GM23248 (cell line): ENCODE results near the gene PID1. TPM values are rescaled to one million over a fixed set of nuclear protein-coding genes. Genes with fewer than 3 reads are reported as not detected.

Source experiments
- DNase-seq: peaks from one replicate; pipeline ENCODE4 v3.0.0-alpha.2; 2015
- H2AFZ ChIP-seq: fragments of 200-600 bp; sonication (generic); 2 replicates; pipeline ENCODE4 v1.6.1; 2016; ENCODE audit warnings: antibody characterized with exemption
- H3F3A ChIP-seq: fragments of 200-600 bp; sonication (generic); 2 replicates; pipeline ENCODE4 v1.6.1; 2016; ENCODE audit warnings: mild to moderate bottlenecking, antibody characterized with exemption, mixed run types; ENCODE audit not compliant: insufficient read depth
- H3K27ac ChIP-seq: fragments of 200-600 bp; sonication (generic); 2 replicates; pipeline ENCODE4 v1.5.1; 2016; ENCODE audit warnings: mild to moderate bottlenecking
- H3K27me3 ChIP-seq: fragments of 200-600 bp; sonication (generic); replicated peaks from 2 replicates; pipeline ENCODE4 v1.6.1; 2016; ENCODE audit warnings: mild to moderate bottlenecking; ENCODE audit not compliant: insufficient read depth
- H3K36me3 ChIP-seq: fragments of 200-600 bp; sonication (generic); 2 replicates; pipeline ENCODE4 v1.6.1; 2016; ENCODE audit warnings: low read depth, mild to moderate bottlenecking
- H3K4me1 ChIP-seq: fragments of 200-600 bp; sonication (generic); 2 replicates; pipeline ENCODE4 v1.6.1; 2016; ENCODE audit warnings: mild to moderate bottlenecking; ENCODE audit not compliant: insufficient read depth
- H3K4me2 ChIP-seq: fragments of 200-600 bp; sonication (generic); one replicate; pipeline ENCODE4 v1.6.1; 2016; ENCODE audit warnings: mild to moderate bottlenecking; ENCODE audit not compliant: unreplicated experiment
- H3K4me3 ChIP-seq: fragments of 200-600 bp; sonication (generic); 2 replicates; pipeline ENCODE4 v1.5.1; 2016; ENCODE audit warnings: mild to moderate bottlenecking
- H3K79me2 ChIP-seq: fragments of 200-600 bp; sonication (generic); 2 replicates; pipeline ENCODE4 v1.6.1; 2016; ENCODE audit warnings: mild to moderate bottlenecking; ENCODE audit not compliant: insufficient read depth
- H3K9ac ChIP-seq: fragments of 200-600 bp; sonication (generic); 2 replicates; pipeline ENCODE4 v1.6.1; 2016; ENCODE audit warnings: mild to moderate bottlenecking
- H3K9me2 ChIP-seq: fragments of 200-600 bp; sonication (generic); 2 replicates; pipeline ENCODE4 v1.6.1; 2016; ENCODE audit warnings: mixed run types, mild to moderate bottlenecking, moderate library complexity; ENCODE audit not compliant: insufficient read depth
- H3K9me3 ChIP-seq: fragments of 200-600 bp; sonication (generic); one replicate; pipeline ENCODE4 v1.6.1; 2017; ENCODE audit warnings: low read depth
- H4K20me1 ChIP-seq: fragments of 200-600 bp; sonication (generic); 2 replicates; pipeline ENCODE4 v1.6.0; 2016; ENCODE audit not compliant: insufficient read depth
- EZH2 ChIP-seq: fragments of 200-600 bp; sonication (generic); IDR thresholded peaks from 2 replicates; pipeline ENCODE4 v1.6.1; 2018; ENCODE audit warnings: antibody characterized with exemption, mild to moderate bottlenecking; ENCODE audit not compliant: insufficient read depth, poor library complexity, severe bottlenecking
- EZH2phosphoT487 ChIP-seq: fragments of 200-600 bp; sonication (generic); IDR thresholded peaks from 2 replicates; pipeline ENCODE4 v1.6.1; 2018; ENCODE audit warnings: antibody characterized with exemption, moderate library complexity, mild to moderate bottlenecking, low read depth; ENCODE audit not compliant: insufficient read depth
- WGBS, 2 experiments: methylation state at CpG; one replicate each; pipeline ENCODE4 v1.1.6; 2015 to 2017; ENCODE audit warnings: low lambda C conversion rate in 2 of 2, low coverage in 1 of 2; ENCODE audit errors: missing lambda C conversion rate in 2 of 2; 5-methylcytosine and 5-hydroxymethylcytosine counted together
- in situ Hi-C: fragments of 300-500 bp; cut with MboI; formaldehyde crosslinking; loops from 2 replicates; pipeline ENCODE4 v1.15.0; 2020
- polyA plus RNA-seq: library from polyadenylated mRNA; unstranded; fragments of >200 nt; fragmentation: Nextera tagmentation; extraction: Ambion mirVana; gene quantifications from 2 replicates; pipeline ENCODE4 v1.2.1, GENCODE V29; 2016
- total RNA-seq: library from RNA; depleted of rRNA; stranded (reverse); fragments of >200 nt; shearing (Covaris generic); gene quantifications from 2 replicates; pipeline ENCODE4 v1.2.3, GENCODE V29; 2014

Gene PID1
- total and polyA plus RNA-seq, 2 experiments from 2014 or later, result 5.9 to 8.6 TPM

GRCh38 chr2:229104025-229104424, 167.1 kb downstream of the PID1 start:
- H3F3A ChIP-seq, result no peaks in the 10 kb centered on the region
- WGBS, 2 experiments, result 95 to 97% methylated on average over 3 of the region's 3 CpGs
- H3K36me3 ChIP-seq, result no peaks in the 10 kb centered on the region
- DNase-seq, result no peak
- no peak overlapping the region for H3K27ac ChIP-seq
- no peaks in the 10 kb centered on the region for H4K20me1 ChIP-seq
- no peaks in the 10 kb centered on the region for H3K9me2 ChIP-seq
- no peaks in the 10 kb centered on the region for H3K79me2 ChIP-seq
- H2AFZ ChIP-seq, result no peak overlapping the region
- in situ Hi-C loops, result loop anchor here (25.0 kb wide), 1 partner anchor 417 kb away; no protein-coding TSS in a partner anchor
- H3K9ac ChIP-seq, result no peak overlapping the region
- TF ChIP-seq EZH2phosphoT487 (no peak), EZH2 (no peak)
- H3K9me3 ChIP-seq, result no peaks in the 10 kb centered on the region
- H3K4me2 ChIP-seq, result no peak overlapping the region
- no peak overlapping the region for H3K4me3 ChIP-seq
- no peaks in the 10 kb centered on the region for H3K27me3 ChIP-seq
- H3K4me1 ChIP-seq, result no peaks in the 10 kb centered on the region

GRCh38 chr2:229101314-229101713, 169.8 kb downstream of the PID1 start:
- in situ Hi-C loops, result loop anchor here (25.0 kb wide), 1 partner anchor 414 kb away; no protein-coding TSS in a partner anchor
- DNase-seq, result no peak
- Histone ChIP-seq H3K79me2 (no peaks in the 10 kb centered on the region), H4K20me1 (no peaks in the 10 kb centered on the region), H3K9ac (no peak overlapping the region), H3K27me3 (no peaks in the 10 kb centered on the region), H3K4me3 (no peak overlapping the region), H3K9me3 (no peaks in the 10 kb centered on the region), H3F3A (no peaks in the 10 kb centered on the region), H2AFZ (no peak overlapping the region), H3K27ac (no peak overlapping the region), H3K4me2 (no peak overlapping the region), H3K4me1 (no peaks in the 10 kb centered on the region), H3K9me2 (no peaks in the 10 kb centered on the region), H3K36me3 (no peaks in the 10 kb centered on the region)
- TF ChIP-seq EZH2phosphoT487, result no peak
- TF ChIP-seq EZH2, result no peak
- WGBS, 2 experiments, result 55 to 58% methylated on average over 1 of the region's 1 CpG

- no peaks in the 10 kb centered on the region for H3K36me3 ChIP-seq
- H3K27me3 ChIP-seq, result no peaks in the 10 kb centered on the region
- H3K9me3 ChIP-seq, result no peaks in the 10 kb centered on the region
- no peak overlapping the region for H3K27ac ChIP-seq
- H3F3A ChIP-seq, result no peaks in the 10 kb centered on the region
- in situ Hi-C loops, result no loop called here
- WGBS, 2 experiments, result 100% methylated on average over 1 of the region's 1 CpG
- no peaks in the 10 kb centered on the region for H3K9me2 ChIP-seq
- TF ChIP-seq EZH2, result no peak
- TF ChIP-seq EZH2phosphoT487, result no peak
- DNase-seq, result no peak
- H3K9ac ChIP-seq, result no peak overlapping the region
- no peak overlapping the region for H3K4me3 ChIP-seq
- no peak overlapping the region for H2AFZ ChIP-seq
- no peaks in the 10 kb centered on the region for H4K20me1 ChIP-seq
- no peaks in the 10 kb centered on the region for H3K79me2 ChIP-seq
- H3K4me2 ChIP-seq, result no peak overlapping the region
- H3K4me1 ChIP-seq, result no peaks in the 10 kb centered on the region
Measured at GRCh38 chr2:229099231-229099630, 171.9 kb downstream of the PID1 start.

- no peaks in the 10 kb centered on the region for H3F3A ChIP-seq
- H3K4me3 ChIP-seq, result no peak overlapping the region
- TF ChIP-seq EZH2phosphoT487, result no peak
- no peak for TF ChIP-seq EZH2
- no peaks in the 10 kb centered on the region for H3K9me3 ChIP-seq
- in situ Hi-C loops, result no loop called here
- no peak overlapping the region for H3K4me2 ChIP-seq
- H3K4me1 ChIP-seq, result no peaks in the 10 kb centered on the region
- no peaks in the 10 kb centered on the region for H3K27me3 ChIP-seq
- H3K36me3 ChIP-seq, result no peaks in the 10 kb centered on the region
- WGBS, 2 experiments, result 56 to 63% methylated on average over 6 of the region's 6 CpGs
- H3K27ac ChIP-seq, result no peak overlapping the region
- DNase-seq, result no peak
- H4K20me1 ChIP-seq, result no peaks in the 10 kb centered on the region
- no peak overlapping the region for H3K9ac ChIP-seq
- H3K9me2 ChIP-seq, result no peaks in the 10 kb centered on the region
- no peak overlapping the region for H2AFZ ChIP-seq
- no peaks in the 10 kb centered on the region for H3K79me2 ChIP-seq
Measured at GRCh38 chr2:229098801-229099200, 172.3 kb downstream of the PID1 start.

- no peak overlapping the region for H3K4me2 ChIP-seq
- no peak for DNase-seq
Measured at GRCh38 chr2:229096409-229097066, 174.5 kb downstream of the PID1 start.

More at GRCh38 chr2:229096409-229097066, 174.5 kb downstream of the PID1 start:
- 82 to 86% methylated on average over 4 of the region's 4 CpGs for WGBS, 2 experiments
- Histone ChIP-seq H3K9me2 (no peaks in the 10 kb centered on the region), H3K27me3 (no peaks in the 10 kb centered on the region), H3F3A (no peaks in the 10 kb centered on the region), H3K79me2 (no peaks in the 10 kb centered on the region), H2AFZ (no peak overlapping the region), H3K4me3 (no peak overlapping the region), H4K20me1 (no peaks in the 10 kb centered on the region), H3K4me1 (no peaks in the 10 kb centered on the region), H3K9me3 (no peaks in the 10 kb centered on the region), H3K27ac (no peak overlapping the region), H3K9ac (no peak overlapping the region), H3K36me3 (no peaks in the 10 kb centered on the region)
- in situ Hi-C loops, result no loop called here
- TF ChIP-seq EZH2phosphoT487 (no peak), EZH2 (no peak)
